HG03280 (cell line): ENCODE data around the gene GABBR2.

Source experiments
- ATAC-seq: cut with Tn5 transposase; IDR thresholded peaks from one replicate; pipeline ENCODE4 v1.9.1; 2021; ENCODE audit warnings: mild to moderate bottlenecking, moderate library complexity; ENCODE audit not compliant: unreplicated experiment

Gene GABBR2

DNA sequence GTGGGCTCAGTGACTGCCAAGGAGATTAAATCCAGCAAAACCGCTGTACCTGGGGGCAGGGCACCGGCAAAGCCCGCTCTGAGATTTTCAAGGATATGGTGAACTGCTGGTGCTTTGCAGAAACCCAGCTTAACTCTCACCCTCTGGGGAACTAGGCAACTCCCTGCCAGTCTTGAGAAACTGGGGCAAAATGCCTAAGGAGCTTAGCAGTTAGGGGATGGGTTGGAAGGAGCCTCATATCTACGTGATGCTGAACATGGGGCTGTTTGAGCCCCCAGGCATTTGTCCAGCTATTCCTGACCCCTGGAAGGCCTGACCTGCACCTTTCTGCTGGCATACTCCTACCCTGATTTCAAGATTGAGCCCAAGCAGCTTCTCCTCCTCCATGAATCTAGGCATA, 344.6 kb downstream of the GABBR2 start:
- no peak for ATAC-seq

DNA sequence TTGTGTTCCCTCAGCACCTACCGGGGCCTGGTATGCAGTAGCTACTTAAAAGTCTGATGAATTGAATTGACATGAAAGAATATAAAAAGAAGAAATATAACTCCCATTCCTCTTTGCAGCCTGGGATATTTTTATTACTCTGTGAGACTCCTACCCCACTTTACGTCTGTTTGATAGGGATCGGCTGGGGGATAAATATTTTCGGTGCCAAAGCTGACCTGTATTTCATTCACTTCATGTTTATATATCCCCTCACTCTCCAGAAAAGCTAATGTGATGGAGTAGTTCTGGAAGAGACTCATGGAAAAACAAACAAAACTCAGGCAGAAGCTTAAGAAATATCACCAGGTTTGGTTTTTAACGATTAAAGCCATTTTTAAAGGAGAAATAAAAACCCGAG, 345.1 kb downstream of the GABBR2 start:
- ATAC-seq, result no peak

DNA sequence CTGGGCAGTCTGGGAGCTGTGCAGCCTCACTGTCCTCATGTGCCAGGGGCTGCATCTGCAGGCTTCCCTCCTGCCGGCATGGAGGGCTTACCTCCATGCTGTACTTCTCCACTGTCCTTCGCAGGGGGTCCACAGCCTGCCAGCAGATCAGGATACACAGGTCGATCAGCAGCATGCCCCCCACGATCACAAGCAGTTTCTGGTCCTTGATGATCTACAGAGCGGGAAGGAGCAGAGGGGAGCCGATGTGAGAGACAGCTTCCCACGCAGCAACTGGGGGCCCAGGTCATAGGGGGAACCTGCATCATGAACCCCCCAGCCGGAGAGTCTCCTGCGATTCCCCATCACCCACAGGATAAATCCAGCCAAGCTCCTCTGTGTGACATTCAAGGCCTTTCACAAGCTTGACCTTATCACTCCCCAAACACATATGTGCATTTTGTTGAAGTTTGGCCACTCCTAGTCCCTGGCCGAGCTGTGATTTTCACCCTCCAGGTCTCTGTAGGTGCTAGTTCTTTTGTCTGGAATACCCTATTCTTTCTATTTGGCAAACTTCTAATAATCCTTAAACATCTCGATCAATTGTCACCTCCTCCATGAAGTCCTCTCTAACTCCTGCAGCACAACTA, 346.0 kb downstream of the GABBR2 start:
- no peak for ATAC-seq

DNA sequence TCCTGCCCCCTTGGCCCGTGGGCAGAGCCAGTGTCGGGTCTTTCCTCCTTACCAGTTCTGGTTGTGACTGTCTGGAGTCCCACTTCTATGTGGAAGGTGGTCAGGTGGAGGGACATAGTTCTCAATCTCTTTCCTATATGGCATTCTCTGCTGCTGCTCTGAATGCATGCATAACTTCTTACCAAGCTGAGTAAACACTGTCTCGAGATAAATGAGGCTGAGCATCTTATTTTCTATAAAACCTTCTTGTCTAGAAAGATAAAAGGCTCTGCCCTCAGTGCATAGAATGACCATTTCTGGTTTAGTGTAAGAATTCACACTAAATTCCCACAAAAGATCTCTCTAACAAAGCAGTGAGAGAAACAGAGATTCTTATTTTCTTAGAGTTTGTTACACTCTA, 347.1 kb downstream of the GABBR2 start:
- ATAC-seq, result no peak

DNA sequence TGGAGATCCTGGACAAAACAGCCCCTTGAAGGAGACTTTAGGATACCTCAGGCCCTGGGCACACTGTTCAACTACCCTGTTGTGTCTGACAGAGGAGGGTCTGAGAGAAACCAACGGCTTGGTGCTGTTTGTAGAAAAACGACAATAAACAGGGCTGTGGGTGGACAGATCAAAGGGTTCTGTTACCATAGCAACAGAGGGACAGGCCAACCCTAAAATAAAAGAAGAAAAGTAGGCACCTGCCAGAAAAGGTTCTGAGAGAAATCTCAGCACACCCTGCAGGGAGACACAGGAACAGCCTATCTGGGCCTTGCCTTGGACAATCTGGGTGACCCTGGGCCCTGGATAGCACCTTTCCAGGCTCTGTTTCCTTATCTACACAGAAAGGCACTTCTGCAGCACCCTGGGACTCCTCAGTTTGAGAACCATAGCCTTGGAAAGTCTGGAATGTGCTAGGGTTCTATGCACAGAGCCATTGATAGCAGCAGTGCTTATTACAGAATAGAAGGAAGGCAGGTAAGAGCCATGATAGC, 348.5 kb downstream of the GABBR2 start:
- no peak for ATAC-seq

DNA sequence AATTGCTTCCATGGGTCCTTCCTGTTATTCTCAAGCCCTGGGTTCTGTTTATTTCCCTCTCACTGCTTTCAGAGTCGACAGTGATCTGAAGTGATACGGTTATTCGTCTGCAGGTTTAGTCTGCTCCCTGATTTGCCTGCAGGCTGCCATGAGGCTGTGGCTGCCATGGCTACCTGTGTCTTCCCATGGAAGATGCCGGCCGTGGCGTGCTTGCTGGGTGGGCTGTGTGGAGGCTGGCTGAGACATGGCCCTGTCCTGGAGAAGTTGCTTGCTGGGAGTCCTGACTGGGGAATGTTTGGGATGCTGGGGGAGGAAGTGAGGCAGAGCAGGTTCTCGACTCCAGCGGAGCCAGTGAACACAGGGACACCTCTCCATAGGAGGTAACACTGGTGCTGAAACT, 349.2 kb downstream of the GABBR2 start:
- ATAC-seq, result no peak

DNA sequence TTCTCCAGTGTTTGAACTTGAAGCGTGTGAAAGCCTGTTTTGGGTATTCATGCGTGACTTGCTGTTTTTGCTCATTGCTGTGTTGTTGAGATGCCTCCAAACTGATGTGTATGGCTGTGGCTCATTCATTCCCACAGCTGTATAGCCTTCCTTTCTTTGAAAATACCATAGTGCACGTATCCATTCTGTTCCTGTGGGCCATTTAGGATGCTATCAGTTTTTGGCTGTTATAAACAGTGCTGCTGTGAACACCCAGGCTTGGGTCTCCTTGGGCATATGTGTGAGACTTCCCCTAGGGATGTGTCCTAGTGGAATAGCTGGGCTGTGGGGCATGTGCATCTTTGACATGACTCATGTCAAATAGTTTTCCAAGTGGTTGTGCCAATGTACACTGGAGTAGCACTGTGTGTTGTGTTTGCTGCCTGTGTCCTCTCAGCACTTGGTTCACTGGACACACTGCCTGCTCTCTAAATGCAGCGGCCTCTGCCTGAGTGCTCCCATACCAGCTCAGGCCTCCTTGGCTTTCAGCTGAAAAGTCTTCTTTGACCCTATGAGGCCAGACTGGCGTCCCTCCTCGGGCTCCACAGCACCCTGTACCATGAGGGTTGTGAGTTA, 350.7 kb downstream of the GABBR2 start:
- no peak for ATAC-seq

DNA sequence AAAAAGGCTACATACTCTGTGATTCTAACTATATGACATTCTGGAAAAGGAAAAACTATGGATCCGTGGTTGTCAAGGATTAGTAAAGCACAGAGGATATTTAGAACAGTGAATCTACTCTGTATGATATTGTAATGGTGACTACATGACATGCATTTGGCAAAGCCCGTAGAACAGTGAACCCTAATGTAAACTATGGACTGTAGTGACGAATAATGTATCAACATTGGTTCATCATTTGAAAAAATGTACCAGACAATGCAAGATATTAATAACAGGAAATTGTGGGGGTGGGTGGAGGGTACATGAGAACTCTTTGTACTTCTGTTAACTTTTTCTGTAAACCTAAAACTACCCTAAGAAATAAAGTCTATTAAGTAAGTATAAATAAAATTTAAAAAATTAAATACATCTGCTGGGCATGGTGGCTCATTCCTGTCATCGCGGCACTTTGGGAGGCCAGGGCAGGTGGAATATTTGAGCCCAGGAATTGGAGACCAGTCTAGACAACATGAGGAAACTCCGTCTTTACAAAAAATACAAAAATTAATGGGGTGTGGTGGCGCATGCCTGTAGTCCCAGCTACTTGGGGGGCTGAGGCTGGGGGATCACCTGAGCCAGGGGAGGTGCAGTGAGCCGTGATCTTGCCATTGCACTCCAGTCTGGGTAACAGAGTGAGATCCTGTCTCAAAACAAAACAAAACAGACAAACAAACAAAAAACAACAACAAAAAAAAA, 351.6 kb downstream of the GABBR2 start:
- ATAC-seq, result no peak

DNA sequence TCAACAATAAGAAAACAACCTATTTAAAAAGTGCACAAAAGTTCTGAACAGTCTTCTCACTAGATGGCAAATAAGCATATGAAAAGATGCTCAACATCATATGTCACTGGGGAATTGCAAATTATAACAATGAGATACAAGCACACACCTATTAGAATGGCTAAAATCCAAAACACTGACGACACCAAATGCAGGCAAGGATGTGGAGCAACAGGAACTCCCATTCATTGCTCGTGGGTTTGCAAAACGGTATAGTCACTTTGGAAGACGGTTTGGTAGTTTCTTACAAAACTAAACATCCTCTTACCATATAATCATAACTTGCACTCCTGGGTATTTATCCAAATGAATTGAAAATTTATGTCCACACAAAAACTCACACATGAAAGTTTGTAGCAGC, 352.4 kb downstream of the GABBR2 start:
- no peak for ATAC-seq

DNA sequence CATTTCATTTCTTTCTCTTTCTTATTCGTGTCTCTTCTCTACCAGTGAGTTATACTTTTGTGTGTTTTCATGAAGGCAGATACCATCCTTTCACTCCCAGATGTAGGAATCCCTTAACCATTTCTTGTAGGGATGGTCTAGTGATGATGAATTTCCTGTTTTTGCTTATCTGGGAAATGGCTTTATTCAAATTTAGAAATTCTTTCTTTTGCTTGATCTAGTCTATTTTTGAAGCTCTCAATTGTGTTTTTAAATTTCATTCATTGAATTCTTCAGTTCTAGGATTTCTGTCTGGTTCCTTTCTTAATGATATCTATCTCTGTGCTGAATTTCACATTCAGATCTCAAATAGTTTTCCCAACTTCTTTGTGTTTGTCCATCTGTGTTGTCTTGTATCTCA, 357.4 kb downstream of the GABBR2 start:
- no peak for ATAC-seq

DNA sequence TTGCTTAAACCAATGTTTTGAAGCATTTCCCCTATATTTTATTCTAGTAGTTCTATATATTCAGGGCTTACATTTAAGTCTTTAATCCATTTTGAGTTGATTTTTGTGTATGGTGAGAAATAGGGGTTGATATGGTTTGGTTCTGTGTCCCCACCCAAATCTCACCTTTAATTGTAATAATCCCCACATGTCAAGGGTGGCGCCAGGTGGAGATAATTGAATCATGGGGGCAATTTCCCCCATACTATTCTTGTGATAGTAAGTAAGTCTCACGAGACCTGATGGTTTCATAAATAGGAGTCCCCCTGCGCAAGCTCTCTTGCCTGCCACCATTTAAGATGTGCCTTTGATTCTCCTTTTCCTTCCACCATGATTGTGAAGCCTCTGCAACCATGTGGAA, 361.1 kb downstream of the GABBR2 start:
- no peak for ATAC-seq

DNA sequence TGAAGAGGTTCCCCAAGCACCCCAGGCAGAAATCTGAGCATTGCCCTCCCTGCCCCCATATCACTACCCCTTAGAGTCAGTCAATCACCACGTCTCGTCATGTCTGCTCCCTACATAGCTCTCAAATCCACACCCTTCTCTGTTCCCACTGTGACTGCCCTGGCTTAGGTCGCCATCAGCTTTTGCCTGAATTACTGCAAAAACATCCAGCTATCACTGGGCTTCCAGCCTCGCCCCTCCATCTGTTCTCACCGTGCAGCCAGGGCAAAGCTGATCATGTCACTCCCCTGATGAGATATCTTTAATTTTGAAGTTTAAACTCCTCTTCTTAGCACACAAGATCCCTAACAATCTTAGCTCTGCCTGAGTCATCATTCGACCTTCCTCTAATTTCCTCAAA, 363.7 kb downstream of the GABBR2 start:
- no peak for ATAC-seq

DNA sequence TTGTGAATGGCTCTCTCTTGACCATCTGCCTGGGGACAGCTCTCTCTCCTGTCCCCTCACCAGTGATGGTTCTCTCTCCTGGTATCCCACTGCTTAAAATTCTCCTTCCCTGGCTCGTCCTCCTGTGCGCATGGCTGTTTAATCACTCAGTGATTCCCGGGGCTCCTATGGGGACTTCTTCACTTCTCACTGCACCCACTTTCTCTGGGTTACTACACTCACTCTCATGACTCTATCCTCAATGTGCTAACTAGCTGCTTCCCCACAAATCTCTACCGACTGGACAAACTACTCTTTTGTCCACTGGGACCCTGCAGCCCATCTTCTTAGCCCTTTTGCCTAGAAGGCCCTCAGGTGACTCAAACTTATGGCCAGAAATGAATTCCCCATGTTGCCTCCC, 364.2 kb downstream of the GABBR2 start:
- ATAC-seq, result no peak

DNA sequence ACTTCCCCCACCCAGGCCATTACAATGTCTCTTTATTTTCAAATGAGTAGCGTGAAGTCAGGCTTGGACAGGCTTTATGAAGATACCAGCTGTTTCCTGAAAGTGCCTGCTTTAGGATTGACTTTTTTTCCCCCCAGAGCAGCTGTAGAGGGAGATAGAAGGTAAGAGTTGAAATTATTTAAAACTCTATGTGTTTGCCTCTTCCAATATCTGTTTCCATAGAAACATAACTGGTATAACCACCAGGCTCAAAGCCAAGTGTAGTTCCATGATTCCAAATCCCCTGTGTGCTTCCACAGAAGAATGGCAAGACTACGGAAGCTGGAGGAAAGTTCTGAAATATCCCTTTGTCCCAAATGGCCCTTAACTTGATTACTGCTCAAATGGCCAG, 365.9 kb downstream of the GABBR2 start:
- no peak for ATAC-seq

DNA sequence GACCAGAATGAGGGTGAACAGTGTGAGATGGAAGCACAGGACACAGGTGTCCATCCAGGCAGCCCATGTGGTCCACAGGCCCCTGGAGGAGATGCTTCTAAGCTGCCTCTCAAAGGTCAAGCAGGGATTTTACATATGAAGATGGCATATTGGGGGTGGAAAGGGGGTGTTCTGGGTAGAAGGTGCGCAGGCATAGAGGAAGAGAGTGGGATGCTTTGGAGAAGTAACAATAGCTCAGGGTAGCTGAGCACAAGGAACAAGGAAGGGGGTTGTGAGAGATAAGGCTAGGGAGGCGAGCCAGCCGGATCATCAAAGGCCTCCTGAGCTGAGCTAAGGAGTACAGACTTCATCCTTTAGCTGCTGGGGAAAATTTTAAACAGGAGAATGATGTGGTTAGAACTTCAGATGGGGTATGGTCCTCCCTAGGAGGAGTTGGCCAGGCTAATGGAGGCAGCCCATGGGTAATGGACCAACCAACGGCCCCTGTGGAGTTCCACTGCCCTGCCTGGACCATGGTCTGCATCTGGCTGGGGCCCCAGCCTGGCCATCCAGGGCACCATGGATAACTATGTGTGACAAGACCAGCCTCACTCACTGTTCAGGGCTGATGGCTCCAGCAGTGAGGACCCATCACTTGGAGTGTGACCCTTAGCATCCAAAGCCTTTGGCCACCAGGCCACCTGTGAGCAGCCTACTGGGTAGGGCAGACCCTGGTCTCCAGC, 366.5 kb downstream of the GABBR2 start:
- ATAC-seq, result no peak

DNA sequence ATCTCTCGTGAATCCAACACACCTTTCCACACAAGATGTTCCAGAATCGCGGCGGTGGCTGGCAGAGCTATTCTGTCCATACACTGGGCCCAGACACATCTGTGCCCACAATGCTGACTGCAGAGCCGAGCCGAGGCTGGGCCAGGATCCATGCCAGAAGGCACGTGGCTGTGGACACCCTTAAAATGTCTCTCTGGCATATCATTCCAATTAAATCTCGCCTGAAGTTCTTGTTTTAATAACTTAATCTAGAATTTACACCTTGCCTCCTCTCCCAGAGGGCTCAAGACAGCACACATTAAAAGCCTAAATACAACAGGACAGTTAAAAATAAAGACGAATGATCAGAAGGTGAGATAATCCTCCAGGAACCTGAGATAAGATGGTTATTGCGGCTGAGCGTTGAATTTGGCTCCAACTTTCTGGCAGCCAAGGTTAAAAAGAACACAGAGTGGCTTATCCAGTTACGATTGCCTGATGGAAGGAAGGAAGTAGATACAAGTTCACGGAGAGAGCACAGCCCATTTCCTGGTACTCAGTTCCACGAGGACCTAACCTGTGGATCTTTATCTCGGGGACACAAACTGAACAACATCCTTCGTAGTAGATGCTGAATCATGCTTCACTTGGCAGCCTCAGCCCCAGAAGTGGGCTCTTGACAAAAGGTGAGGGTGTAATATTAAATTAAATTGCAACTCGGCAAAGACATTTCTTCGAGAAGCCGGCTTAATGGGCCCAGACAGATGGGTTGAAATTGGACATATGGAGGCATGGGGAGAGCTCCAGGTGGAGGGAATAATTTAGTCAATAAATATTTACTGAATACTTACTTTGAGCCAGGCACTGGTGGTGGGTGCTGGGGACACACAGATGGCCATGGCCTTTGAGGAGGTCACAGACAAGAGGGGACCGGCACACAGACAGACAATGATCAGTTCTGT, 367.3 kb downstream of the GABBR2 start:
- ATAC-seq, result no peak

DNA sequence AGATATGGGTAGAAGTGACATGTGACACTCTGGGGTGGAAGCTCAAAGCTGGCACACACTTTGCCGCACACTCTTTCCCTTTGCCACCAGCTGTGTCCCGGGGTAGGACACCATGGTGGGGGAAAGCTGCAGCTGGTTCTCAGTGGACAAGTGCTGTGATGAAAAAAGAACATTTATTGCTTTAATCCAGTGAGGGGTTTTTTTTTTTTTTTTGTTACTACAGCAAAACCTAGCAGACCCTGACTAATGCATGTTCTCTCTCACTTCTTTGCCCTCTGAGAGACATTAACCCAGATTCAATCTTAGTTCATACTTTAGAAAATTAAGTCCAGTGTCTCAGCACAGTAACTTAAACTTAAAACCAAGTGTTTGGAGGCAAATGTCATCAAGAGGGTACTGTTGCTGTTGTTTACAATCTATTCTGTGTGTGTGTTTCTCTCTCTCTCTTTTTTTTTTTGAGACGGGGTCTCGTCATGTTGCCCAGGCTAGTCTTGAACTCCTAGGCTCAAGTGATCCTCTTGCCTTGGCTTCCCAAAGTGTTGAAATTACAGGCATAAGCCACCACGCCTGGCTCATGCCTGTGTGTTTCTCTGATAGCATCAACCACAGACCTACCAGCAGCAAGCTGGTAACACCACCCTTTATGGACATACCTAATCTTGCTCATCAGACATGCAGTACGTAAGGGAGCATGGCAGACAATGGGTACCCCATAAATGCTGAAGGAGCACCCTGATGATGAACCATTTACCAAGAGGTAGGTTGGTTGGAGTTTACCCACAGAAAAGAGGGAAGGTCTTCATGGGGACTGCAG, 368.5 kb downstream of the GABBR2 start:
- ATAC-seq, result no peak

DNA sequence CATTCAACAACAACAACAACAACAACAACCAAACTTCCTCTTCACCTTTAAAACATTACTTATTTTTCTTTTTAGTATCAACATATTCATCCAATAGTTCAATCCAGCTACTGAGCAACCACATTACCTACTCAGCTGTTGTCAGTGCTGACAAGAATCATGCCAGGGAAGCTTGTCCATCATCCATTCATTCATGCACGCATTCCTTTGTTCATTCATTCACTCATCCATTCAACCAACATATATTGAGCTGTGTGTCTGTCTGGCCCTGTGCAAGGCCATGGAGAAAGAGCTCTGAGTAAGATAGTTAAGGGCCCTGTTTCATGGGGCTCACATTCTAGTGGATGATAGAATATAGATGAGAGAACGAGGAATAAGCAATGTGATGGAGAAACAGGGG, 373.1 kb downstream of the GABBR2 start:
- ATAC-seq, result no peak

DNA sequence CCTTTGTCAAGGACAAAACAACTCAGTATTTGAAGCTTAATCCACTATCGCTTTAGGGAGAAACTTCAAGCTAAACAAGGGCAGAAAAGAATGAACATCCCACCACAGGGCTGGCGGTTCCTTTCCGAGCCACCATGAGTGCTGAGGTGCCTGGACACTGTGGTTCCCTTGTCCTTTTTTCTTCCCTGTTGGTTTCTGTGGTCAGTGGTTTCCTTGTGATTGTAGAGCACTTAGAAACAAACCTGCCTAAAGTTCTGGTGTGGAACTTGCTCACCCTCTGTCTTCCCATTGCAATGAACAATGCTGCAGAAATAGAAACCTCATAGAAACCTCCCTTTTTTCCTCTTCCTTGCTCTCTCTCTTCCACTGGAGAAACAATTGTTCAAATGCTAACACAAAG, 373.9 kb downstream of the GABBR2 start:
- no peak for ATAC-seq
